HTR-8/SVneo (cell line): ENCODE results near the gene CRYGB.
A peak's percentile ranks its signal among the peaks of the same experiment; 100 is the strongest.

Experiments used
- DNase-seq: peaks from one replicate; pipeline ENCODE4 v3.0.0; 2011; ENCODE audit warnings: low spot score, mixed read lengths; ENCODE audit not compliant: insufficient read length
- FAIRE-seq: peaks from 2 replicates; lab custom pipeline; 2011; peaks lifted over from hg19 to GRCh38; lab: Jason Lieb, UNC

The CRYGB gene, protein sequence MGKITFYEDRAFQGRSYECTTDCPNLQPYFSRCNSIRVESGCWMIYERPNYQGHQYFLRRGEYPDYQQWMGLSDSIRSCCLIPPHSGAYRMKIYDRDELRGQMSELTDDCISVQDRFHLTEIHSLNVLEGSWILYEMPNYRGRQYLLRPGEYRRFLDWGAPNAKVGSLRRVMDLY

DNA sequence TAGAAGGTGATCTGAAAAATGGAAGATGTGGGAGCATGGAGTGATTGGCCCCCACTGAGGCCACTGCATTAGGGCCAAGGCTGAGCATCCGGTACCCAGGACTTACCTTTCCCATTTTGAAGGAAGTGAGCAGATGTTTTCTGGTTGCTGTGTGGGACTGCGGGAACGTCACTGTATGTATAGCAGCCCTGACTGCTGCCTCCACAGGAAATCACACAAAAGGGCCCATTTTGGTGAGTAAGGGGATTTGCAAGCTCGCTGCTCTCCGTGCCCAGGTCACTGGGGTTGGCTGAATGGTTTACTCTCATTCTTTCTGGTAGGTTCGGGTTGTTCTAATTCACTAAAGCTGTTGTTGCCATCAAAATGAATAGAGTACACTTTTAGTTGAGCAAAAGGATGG lies at the start of gene CRYGB:
CRYGB (minus strand) TSS at position 153 of the 400 bp plus-strand sequence; CDS start at position 115, 38 bp downstream.
- FAIRE-seq = no peak
- DNase-seq = no peak

DNA sequence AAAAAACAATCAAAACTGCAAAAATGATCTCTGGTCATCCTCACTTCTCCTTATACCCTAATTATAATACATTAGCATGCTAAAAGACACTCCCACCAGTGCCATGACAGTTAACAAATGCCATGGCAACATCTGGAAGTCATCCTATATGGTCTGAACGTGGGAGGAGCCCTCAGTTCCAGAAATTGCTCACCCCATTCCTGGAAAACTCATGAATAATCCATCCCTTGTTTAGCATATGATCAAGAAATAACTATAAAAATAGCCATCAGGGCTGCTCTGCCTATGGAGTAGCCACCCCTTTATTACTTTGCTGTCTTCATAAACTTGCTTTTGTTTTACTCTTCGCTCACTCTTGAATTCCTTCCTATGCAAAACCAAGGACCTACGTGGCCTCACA lies 49.6 kb upstream of the CRYGB start:
- no peak for FAIRE-seq
- DNase-seq = no peak

DNA sequence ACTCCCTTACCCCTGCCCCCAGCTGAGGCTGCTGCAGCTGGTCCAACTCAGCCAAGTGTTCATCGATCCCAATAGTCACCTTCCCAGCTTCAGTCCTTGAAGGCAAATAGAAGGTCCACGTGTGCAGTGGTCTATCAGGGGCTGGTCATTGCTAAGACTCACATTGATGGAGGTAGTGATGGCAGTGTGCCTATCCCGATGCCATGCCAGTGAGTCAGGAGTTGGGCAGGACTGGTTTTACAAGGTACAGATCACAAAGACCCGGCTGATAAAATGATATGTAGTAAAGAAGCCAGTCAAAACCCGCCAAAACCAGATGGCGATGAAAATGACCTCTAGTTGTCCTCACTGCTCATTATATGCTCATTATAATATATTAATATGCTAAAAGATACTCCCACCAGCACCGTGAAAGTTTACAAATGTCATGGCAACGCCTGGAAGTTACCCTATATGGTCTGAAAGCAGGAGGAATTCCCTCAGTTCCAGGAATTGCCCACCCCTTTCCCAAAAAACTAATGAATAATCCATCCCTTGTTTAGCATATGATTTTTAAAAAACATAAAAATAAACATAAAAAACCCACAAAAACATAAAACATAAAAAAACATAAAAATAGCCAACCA lies 46.8 kb upstream of the CRYGB start:
- DNase-seq (no peak), FAIRE-seq (no peak)

DNA sequence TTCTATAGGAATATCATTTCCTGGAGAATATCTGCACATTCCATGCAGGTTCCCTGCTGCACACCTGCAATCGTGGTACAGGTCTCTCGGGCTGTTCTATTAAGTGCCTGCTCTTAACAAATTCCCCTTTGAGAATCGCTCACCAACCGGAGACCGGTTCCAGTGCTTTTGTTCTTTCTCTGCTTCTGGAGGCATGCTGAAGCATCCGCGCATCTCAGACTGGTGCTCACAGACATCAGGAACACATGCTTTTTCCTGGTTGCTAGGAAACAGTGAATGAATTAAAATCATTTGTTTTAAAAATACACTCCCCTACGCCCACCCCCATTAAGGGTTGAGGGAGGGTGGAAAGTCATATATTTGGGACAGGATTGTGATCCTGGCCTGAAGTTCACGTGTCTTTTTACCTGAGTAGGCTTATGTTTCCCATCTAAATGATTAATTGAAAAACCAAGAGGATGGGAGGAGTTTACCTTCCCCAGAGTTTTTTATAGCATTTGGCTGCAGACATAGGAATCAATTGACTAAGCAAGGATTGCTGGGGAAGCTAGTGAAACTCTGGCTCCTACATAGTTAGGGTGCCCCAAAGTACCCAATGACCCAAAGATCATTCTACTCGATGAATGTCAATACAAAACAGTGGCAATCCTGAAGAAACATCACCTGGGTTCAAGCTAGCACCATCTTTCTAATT lies 44.0 kb upstream of the CRYGB start, which contains the start of gene C2orf80:
C2orf80 (minus strand) TSS at position 221 of the 694 bp plus-strand sequence. CDS start 3,044 bp downstream, outside the sequence.
- DNase-seq (no peak), FAIRE-seq (no peak)

DNA sequence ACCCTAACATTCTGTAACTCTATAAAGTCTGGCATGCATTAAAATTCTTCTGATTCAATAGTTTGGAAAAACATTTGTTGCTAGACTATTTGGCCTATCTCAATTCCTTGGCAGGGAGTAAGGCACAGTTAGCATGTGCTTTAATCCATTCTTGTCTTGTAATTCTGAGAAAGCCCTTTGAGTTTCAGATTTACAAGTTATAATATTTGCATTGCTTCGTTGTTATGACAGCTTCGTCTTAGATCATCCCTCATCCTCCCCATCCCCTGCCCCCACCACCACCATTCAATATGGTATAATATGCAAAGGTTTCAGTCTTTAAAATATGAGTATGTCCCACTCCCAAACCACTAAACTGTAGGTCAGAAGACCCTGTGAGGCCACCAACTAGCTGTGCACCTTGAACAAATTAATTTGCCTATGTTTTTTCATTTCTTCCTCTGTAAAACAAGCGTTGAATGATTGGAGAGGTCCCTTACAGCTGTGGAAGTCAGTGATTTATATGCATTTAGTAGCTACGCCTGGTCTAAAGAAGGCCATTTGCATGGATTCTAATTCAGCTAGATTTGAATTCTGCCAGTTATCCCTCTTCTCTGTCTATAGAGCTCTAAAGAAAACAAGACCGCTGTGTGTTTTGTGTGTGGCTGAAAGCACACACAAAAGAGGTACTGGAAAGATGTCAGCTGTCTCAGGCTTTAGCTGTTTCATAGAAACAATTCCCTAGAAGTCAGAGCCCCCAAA lies 43.3 kb upstream of the CRYGB start:
- DNase-seq = no peak
- FAIRE-seq = no peak

DNA sequence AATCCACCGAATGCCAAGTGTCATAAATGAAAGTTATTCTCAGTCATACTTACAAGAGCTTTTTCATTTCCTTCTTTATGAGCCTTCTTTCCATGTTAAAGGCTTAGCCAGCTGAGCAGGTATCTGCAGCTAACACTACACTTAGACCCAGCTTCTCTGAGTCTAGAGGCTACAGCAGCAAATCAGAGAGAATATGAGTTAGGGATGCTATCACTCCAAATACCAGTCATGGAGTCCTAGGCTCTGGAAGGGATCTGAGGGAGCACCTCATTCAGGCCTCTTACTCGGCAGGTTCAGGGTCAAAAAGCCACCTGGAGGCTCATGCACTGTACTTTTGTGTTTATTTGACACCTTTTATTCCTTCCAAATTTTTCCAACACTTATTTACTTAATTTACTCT lies 40.9 kb upstream of the CRYGB start:
- FAIRE-seq = no peak
- DNase-seq = no peak

DNA sequence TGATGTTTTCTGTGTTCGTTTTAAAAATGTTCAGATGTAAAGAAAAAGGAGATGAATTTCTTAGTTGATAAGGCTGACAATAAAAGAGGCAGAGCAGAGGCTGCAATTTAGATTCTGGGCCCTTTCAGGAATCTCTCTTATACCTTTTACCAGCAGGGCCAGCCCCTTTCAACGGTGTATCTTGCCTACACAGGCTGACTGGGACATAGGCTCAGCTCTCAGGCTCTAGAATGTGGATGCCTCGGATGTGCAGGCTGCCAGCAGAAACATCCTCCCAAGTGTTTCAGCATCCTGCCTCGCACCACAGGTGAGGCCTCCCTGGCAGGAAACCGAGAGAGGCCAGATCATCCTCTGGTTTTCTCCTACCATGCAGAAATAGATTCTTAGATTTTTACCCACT lies 40.5 kb upstream of the CRYGB start:
- FAIRE-seq = no peak
- DNase-seq = no peak

DNA sequence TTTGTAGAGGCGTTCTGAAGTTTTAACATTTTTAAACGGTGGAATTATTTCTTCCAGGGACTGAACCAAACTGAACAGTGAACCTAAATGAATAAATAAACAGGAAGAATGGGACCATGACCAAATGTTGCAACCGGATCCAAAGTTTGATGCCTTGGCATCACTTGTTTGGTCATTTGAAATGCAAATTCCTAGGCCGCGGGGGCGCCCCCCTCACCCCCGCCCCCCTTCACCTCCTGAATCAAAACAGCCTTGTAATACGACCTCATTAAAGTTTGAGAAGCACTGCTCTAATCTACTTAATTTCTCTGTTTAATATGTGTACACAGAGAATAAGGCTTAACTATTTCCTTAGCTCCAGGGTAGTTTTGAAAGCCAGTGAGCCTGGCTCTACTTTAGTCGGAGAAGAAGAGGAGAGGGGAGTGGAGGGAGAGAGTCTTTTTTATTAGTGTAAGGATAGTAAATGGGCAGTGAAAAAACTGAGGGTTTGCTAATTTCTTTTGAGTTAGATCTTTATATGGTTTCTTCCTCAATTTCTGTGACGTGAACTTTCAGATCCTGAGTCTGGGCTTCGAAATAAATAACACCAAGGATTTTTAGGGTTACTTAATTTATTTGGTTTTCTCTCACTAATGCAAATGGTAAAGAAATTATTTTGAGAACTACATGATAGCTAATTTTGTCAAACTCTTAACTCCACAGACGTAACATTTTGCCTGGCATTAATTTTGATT lies 38.2 kb upstream of the CRYGB start:
- no peak for FAIRE-seq
- no peak for DNase-seq

DNA sequence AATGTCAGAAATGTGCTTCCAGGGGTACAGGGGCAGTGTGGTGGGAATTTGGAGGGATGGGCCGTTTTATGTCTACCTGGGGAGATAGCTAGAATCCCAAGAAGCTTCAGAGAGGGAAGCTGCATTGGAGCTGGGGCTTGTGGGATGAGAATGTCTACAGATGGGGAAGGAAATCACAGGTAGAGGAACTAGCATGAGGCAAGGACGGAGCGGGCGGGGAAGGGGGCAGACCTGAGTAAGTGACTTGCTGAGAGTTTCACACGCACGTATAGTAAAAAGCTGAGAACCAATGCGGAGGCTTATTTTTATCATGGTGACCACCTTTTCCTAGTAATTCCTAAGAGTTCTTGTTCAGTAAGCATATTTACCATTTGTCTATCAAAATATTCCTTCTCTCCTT lies 37.6 kb upstream of the CRYGB start:
- DNase-seq (no peak), FAIRE-seq (no peak)

DNA sequence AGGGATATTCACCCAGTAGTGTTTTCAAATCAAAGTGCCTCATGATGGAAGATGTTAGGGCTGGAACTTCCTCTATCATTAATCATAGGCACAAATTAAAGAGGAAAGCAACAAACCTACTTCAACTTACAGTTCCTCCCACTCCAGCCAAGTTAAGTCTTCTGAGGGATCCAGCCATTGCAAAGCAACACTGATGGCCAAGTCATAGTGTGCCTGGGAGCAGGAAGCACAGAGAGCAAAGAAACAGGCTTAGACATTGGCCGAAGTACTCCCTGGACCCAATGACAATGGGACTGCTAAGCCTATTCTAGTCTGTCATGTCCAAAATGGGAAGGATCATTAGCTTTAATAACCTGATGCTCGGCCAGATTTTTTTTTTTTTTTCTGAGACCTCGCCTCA lies 36.9 kb upstream of the CRYGB start:
- no peak for FAIRE-seq
- DNase-seq = no peak

DNA sequence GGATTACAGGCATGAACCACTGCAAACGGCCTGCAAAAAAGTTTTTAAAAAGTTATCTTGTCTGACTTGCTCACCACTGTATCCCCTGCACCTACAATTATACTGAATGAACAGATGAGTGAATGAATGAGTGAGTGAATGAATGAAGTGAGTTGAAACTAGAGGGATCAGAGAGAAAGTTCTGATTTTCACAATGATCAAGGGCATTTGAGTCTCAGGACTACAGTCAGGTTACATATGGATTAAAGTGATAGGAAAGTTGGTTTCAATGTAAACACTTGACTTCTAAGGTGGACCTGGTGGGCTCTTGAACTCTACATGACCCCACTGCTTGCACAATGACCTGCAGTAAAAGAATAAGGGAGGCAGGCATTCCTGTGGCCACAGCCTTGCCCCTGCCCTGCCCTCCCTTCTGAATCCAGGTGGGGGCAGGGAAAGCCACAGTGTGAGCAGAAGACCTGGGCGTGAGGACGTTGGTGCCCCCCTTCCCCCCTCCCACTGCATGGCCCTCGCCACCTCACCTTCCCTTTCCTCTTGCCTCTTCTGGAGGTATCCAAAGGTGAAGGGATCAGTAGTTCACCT lies 33.2 kb upstream of the CRYGB start:
- FAIRE-seq (peak; percentile 49), DNase-seq (peak; percentile 23)

DNA sequence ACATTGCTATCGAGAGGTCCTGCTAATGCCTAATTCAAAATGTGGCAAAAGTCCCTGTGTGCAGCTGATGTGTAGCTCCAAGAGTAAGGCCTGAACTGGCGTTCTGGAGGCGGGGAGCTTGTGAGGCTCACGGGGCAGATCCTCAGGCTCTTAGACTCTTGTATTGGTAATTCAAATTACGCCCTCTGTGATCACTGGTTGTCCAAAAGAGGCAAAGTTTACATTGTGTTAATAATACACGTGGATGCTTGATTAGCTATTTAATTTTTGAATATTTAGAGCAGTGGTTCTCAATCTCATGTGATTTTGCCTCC lies 29.8 kb upstream of the CRYGB start:
- DNase-seq = no peak
- no peak for FAIRE-seq

DNA sequence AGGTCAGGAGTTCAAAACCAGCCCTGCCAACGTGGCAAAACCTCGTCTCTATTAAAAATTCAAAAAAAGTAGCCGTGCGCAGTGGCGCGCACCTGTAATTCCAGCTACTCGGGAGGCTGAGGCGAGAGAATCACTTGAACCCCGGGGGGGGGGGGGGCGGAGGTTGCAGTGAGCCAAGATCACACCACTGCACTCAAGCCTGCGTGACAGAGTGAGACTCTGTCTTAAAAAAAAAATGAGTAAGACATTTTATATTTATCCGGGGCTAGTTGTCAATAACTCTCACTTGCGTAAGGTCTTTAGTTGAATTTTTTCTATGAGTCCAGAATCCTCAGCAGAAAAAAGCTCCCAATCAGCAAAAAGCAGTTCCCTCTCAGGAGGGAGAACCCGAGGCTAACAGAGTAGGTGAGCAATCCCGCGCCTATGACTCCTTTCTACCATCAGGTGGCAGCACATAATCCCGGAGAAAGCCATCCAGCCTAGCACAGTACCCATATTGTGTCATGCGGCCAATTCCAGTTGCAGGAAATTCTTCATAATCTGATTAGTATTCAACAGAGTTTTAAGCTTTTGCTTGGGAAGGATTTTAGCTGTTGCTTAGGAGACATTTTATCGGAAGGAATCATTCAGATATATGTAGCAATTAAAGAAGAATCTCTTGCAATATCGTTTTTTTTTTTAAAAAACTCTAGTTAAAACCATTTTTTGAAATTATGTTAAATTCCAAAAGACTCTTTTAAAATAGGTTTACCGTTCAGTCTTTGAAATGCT lies 29.3 kb upstream of the CRYGB start:
- DNase-seq (peak; percentile 81), FAIRE-seq (no peak)

DNA sequence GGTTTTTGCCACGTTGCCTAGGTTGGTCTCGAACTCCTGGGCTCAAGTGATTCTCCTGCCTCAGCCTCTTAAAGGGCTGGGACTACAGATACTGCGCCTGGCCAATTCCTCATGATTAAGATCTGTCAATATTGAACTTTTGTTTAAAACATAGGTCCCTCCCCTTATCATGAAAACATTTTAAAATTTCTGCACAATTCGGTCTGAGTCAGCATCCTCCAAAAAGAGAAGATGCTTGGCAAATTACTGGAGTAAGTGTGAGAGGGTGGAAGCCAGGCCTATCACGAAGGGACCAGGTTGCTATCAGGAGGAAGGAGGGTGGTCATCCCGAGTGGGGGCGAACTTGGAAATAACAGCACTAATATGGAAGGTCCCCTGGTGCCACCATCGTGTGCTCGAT lies 28.2 kb upstream of the CRYGB start:
- no peak for DNase-seq
- no peak for FAIRE-seq

DNA sequence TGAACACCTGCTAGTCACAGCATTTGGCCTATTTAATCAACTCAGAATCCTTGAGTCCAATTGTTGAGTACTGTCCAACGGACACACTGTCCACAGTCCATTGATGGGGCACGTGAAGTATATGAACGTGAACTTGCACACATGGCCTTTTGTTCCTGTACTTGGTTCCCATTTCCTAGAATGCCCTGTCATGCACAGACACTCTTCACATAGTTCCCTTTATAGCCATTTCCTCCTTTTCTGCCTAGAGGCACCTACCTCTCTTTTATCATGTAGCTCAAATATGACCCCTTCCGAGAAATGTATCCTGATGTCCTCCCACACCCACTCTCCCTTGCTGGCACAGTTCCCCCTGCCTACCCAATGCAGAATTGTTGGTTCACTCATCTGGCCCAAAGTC lies 26.2 kb upstream of the CRYGB start:
- FAIRE-seq = no peak
- no peak for DNase-seq

DNA sequence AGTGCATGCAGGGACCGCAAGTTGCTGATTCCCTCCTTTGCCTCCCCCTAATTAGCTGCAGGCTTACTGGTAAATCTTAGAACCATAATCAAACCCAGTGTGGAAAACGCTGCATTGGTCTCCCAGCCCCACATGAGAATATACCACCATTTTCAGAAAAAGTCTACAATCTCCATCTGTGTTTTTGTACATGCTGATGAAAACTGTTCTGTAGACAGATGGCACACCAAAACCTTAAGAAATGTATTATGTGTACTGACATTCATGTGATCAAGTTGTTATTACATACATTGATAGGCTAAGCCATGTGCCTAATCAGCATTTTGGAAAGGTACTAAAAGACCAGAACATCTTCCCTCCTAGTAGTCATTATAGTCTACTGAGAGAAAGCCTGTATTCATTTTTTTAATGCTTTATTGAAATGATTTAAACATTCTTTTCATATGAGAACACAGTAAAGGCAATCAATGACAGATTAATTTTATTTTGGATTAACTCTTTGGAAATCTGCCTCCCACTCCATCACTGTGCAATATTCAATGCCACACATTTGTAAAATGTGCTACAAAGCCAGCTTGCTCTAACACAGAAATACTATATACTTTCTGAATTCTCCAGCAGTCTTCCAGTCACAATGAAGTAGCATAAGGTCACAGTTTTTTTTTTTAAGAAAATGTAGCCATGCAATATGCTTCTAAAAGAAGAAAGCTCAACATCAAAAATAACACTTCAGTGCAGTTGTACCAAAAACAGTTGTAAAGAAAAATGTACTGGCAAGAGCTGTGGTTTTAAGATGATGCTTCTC lies 19.2 kb upstream of the CRYGB start:
- no peak for DNase-seq
- FAIRE-seq = no peak

DNA sequence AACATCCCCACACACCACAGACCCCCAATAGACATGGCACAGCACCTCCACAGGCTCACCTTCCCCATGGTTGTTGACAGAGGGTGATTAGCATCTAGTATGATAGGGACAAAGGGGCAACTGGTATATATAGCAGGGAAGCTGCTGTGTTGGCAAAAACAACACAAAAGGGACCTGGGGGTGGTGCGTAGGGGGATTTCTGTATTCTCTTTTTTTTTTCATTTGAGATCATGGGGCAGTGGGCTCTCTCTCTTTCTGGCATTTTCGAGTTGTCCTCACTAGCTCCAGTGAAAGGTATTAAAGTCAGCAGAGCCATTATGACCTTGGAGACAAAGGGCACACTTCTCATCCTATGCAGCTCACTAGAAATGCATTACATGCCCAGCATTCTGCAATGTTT lies 17.5 kb upstream of the CRYGB start, which contains the start of gene CRYGA:
CRYGA (minus strand) TSS at position 101 of the 400 bp plus-strand sequence; CDS start at position 68, 33 bp downstream.
- DNase-seq (no peak), FAIRE-seq (no peak)

DNA sequence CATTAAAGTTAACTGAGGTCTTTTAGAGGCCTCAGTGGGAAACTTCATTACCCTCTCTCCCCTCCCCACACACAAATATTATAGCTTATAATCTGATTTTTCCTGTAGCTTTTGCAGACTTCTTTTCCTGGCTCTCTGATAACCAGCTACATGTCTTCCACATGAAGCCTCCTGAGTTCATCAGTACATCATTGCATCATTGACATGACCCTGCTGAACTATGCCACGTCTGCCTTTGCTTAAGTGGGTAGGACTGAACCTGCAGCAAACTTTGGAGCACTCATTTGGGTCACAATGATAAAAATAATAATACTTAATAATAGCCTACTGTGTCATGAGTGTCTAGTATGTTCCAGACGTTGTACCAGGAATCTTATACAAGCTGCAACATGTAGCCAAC lies 10.5 kb upstream of the CRYGB start:
- FAIRE-seq = peak; percentile 40
- no peak for DNase-seq
